Gastrocnemius medialis (tissue), 4 donors: ENCODE measurements around the gene MAP3K10. TPM values are rescaled to one million over a fixed set of nuclear protein-coding genes. Genes with fewer than 3 reads are reported as not detected.

Experiments
- ATAC-seq, 2 donors: fragments of 150-250 bp; one replicate each; pipeline ENCODE4 v1.9.1; 2016
- DNase-seq, 2 donors: peaks; one replicate each; pipeline ENCODE4 v3.0.0-alpha.2; 2019
- H3K27ac ChIP-seq, 4 donors: fragments of 200-600 bp; sonication (generic); 1 replicate in 1 of 4; 2 replicates in 3 of 4; pipeline ENCODE4 v1.5.1; 2016 to 2018; ENCODE audit warnings: mild to moderate bottlenecking in 2 of 4, moderate library complexity in 1 of 4
- H3K27me3 ChIP-seq, 3 donors: fragments of 200-600 bp; sonication (generic) in 2 of 3; 1 replicate in 1 of 3; 2 replicates in 2 of 3; pipeline versions ENCODE4 v1.5.1 to v1.6.0; 2016 to 2019; ENCODE audit warnings: mild to moderate bottlenecking in 1 of 3, moderate library complexity in 1 of 3
- H3K36me3 ChIP-seq, 2 donors: fragments of 200-600 bp; sonication (generic) in 1 of 2; one replicate each; pipeline ENCODE4 v1.5.1; 2017 to 2018
- H3K4me1 ChIP-seq, 2 donors: fragments of 200-600 bp; sonication (generic) in 1 of 2; one replicate each; pipeline ENCODE4 v1.5.1; 2016 to 2017; ENCODE audit warnings: mild to moderate bottlenecking in 2 of 2
- H3K4me3 ChIP-seq, 4 donors: fragments of 200-600 bp; sonication (generic) in 3 of 4; 1 replicate in 1 of 4; 2 replicates in 3 of 4; pipeline ENCODE4 v1.5.1; 2016 to 2019; ENCODE audit warnings: mild to moderate bottlenecking in 2 of 4
- H3K9me3 ChIP-seq, 3 donors: fragments of 200-600 bp; sonication (generic) in 2 of 3; 1 replicate in 1 of 3; 2 replicates in 2 of 3; pipeline ENCODE4 v1.5.1; 2016 to 2019
- POLR2A ChIP-seq, 2 donors: fragments of 450-650 bp; IDR thresholded peaks; one replicate each; pipeline ENCODE4 v1.6.1; 2017; ENCODE audit warnings: antibody characterized with exemption in 2 of 2, mild to moderate bottlenecking in 2 of 2, moderate library complexity in 2 of 2
- in situ Hi-C, 4 donors: fragments of 200-750 bp; cut with MboI; loops; one replicate each; pipeline versions ENCODE4 v1.15.0 to v1.8.0; 2017; ENCODE audit warnings: low sequenced_read_pairs in 4 of 4
- intact Hi-C: fragments of 100-400 bp; cut with DNase I; formaldehyde crosslinking; loops from one replicate; pipeline ENCODE4 v1.15.1; 2023; ENCODE audit warnings: low total_unique reads
- total RNA-seq, 4 donors: library from RNA; depleted of rRNA; stranded (reverse); fragments of >200 nt; gene quantifications; one replicate each; pipeline versions ENCODE4 v1.1.0 to v1.2.3, GENCODE V29; 2016
- TF ChIP-seq, protein P1 (sequence below), 5 experiments: fragments of 450-650 bp in 3 of 5; fragments of 200-600 bp in 2 of 5; sonication (generic) in 2 of 5; IDR thresholded peaks in 4 of 5; conservative IDR thresholded peaks in 1 of 5; 1 replicate in 4 of 5; 2 replicates in 1 of 5; pipeline ENCODE4 v1.5.1; 2016 to 2019; ENCODE audit warnings: antibody characterized with exemption in 5 of 5, mild to moderate bottlenecking in 3 of 5, moderate library complexity in 3 of 5

Gene MAP3K10
- total RNA-seq, 4 donors from 2014 or later: 16.4 to 25.8 (median 21.6) TPM

DNA sequence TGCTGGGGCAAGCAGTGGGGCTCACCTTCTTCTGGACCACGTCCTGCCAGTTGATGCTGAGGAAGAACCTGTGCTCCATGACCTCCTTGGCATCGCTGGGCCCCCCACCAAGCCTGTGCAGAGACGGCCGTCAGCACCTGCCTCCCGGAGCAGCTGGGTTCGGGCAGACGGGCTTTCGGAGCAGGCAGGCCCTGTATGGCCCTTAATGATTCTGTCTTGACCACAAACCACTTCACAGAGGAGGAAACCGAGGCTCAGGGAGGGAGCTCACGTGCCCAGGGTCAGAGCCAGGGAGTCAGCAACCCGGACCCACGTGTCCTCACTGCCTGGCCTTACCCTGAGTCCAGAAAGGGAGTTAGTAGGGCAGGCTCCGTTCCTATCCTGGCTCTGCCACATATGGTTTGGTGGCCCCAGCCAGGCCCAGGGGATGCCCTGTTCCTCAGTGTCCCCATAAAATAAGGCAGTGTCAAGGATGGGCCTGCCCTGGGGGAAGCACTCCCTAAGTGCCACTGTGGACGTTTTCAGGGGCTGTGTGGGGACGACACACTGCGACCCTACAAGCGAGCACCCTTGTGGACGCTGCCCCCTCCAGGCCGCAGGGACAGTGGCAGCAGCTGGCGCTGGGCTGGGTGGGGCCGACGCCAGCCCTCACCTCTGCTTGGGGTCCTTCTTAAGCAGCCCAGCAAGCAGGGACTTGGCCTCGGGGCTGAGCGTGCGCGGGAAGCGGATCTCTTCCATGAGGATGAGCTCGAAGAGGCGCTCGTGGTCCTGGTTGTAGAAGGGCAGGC lies 44.2 kb downstream of the MAP3K10 start:
- in situ Hi-C loops: no loop called here
- ATAC-seq (no peak), DNase-seq (no peak)
- TF ChIP-seq POLR2A (IDR thresholded peaks at IDR 0.05): no peak
- TF ChIP-seq, protein P1, sequence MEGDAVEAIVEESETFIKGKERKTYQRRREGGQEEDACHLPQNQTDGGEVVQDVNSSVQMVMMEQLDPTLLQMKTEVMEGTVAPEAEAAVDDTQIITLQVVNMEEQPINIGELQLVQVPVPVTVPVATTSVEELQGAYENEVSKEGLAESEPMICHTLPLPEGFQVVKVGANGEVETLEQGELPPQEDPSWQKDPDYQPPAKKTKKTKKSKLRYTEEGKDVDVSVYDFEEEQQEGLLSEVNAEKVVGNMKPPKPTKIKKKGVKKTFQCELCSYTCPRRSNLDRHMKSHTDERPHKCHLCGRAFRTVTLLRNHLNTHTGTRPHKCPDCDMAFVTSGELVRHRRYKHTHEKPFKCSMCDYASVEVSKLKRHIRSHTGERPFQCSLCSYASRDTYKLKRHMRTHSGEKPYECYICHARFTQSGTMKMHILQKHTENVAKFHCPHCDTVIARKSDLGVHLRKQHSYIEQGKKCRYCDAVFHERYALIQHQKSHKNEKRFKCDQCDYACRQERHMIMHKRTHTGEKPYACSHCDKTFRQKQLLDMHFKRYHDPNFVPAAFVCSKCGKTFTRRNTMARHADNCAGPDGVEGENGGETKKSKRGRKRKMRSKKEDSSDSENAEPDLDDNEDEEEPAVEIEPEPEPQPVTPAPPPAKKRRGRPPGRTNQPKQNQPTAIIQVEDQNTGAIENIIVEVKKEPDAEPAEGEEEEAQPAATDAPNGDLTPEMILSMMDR (IDR thresholded peaks at IDR 0.05 in 4 of 5, conservative IDR thresholded peaks at IDR 0.05 in 1 of 5): no peak
- Histone ChIP-seq H3K27me3 (no peaks in the 10 kb centered on the region), H3K27ac (no peak overlapping the region), H3K4me1 (peaks cover 4 to 14% of the 10 kb centered on the region in 2 donors), H3K9me3 (no peaks in the 10 kb centered on the region), H3K4me3 (no peak overlapping the region), H3K36me3 (peaks cover 3 to 76% of the 10 kb centered on the region in 2 donors)
- intact Hi-C loops: no loop called here

DNA sequence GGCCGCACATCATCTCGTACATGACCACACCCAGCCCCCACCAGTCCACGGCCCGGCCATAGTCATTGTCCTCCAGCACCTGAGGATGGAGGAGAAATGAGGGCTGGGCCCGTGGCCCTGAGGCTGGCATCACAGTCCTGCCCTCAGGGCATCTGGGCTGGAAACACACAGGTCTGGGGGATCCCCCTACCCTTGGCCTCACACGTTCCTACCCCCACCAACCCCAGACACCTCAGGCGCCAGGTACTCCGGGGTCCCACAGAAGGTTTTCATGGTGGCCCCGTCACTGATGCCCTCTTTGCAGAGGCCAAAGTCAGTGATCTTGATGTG lies 44.8 kb downstream of the MAP3K10 start:
- Histone ChIP-seq H3K27me3 (no peaks in the 10 kb centered on the region), H3K4me3 (no peak overlapping the region), H3K9me3 (no peaks in the 10 kb centered on the region), H3K27ac (no peak overlapping the region), H3K4me1 (peaks cover 0 to 10% of the 10 kb centered on the region in 2 donors), H3K36me3 (peaks cover 3 to 79% of the 10 kb centered on the region in 2 donors)
- in situ Hi-C loops: no loop called here
- DNase-seq: no peak
- ATAC-seq: no peak
- intact Hi-C loops: no loop called here
- no peak for TF ChIP-seq POLR2A (IDR thresholded peaks at IDR 0.05)

DNA sequence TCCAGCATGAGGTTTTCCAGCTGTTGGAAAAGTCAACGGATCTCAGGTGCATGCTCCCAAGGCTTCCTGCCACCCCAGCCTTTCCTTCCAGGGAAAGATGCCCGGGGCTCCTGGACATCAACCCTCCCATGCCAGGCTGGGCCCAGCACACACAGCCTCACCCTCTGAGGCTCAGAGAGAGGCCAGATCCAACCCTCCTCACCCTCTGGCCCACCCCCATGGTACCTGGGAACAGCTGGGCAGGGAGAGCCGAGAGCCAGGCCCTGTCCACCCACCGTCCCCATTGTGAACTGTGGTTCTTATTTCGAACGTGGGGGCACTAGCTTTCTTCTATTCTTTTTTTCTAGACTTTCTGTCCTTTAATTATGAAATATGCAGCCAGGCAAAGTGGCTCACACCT lies 45.1 kb downstream of the MAP3K10 start:
- intact Hi-C loops (no loop called here), in situ Hi-C loops (no loop called here)
- peaks cover 3 to 82% of the 10 kb centered on the region in 2 donors for H3K36me3 ChIP-seq
- H3K27ac ChIP-seq: no peak overlapping the region
- DNase-seq (no peak), ATAC-seq (no peak)
- H3K4me3 ChIP-seq: no peak overlapping the region
- TF ChIP-seq, protein P1 (IDR thresholded peaks at IDR 0.05 in 4 of 5, conservative IDR thresholded peaks at IDR 0.05 in 1 of 5): no peak
- no peak for TF ChIP-seq POLR2A (IDR thresholded peaks at IDR 0.05)
- H3K9me3 ChIP-seq: no peaks in the 10 kb centered on the region
- peaks cover 0 to 9% of the 10 kb centered on the region in 2 donors for H3K4me1 ChIP-seq
- no peaks in the 10 kb centered on the region for H3K27me3 ChIP-seq

DNA sequence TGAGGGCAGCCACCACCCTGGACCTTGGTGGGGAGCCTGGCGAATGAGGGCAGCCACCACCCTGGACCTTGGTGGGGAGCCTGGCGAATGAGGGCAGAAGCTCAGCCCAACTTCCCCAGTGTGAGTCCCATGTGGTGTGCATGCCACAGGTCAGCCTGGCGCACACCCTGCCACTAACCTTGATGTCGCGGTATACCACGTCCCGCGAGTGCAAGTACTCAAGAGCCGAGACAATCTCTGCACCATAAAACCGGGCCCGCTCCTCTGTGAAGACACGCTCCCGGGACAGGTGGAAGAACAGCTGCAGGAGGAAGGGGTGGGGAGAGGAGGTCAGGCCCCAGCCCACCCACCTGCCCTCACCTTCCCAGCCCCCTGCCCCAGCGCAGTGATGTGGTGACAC lies 46.6 kb downstream of the MAP3K10 start:
- H3K4me1 ChIP-seq: peaks cover 11 to 13% of the 10 kb centered on the region in 2 donors
- ATAC-seq: no peak
- in situ Hi-C loops: no loop called here
- H3K9me3 ChIP-seq: no peaks in the 10 kb centered on the region
- H3K27me3 ChIP-seq: no peaks in the 10 kb centered on the region
- no peak for DNase-seq
- TF ChIP-seq, protein P1 (IDR thresholded peaks at IDR 0.05 in 4 of 5, conservative IDR thresholded peaks at IDR 0.05 in 1 of 5): no peak
- TF ChIP-seq POLR2A (IDR thresholded peaks at IDR 0.05): no peak
- no peak overlapping the region for H3K27ac ChIP-seq
- no peak overlapping the region for H3K4me3 ChIP-seq
- peaks cover 3 to 81% of the 10 kb centered on the region in 2 donors for H3K36me3 ChIP-seq
- intact Hi-C loops: no loop called here

DNA sequence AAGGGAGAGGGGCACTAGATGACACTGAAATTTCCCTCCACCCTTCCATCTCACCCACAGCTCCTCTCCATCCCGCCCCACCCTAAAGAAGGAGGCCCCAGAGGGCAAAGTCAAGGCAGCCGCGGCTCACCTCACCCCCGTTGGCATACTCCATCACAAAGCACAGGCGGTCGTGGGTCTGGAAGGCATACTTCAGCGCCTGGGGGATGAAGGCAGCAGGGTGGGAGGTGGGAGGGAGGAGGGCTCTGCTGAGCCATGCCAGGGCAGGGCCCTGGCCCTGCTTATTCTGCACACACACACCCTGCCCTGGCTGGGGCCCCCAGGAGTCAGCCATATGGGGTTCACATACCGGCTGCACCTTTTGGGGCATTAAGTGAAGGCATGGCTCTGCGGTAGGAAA lies 47.5 kb downstream of the MAP3K10 start:
- in situ Hi-C loops: no loop called here

More for the DNA sequence above, 47.5 kb downstream of the MAP3K10 start:
- Histone ChIP-seq H3K36me3 (peaks cover 3 to 73% of the 10 kb centered on the region in 2 donors), H3K4me1 (peaks cover 17 to 22% of the 10 kb centered on the region in 2 donors), H3K27me3 (no peaks in the 10 kb centered on the region), H3K27ac (no peak overlapping the region), H3K4me3 (no peak overlapping the region), H3K9me3 (no peaks in the 10 kb centered on the region)
- intact Hi-C loops: no loop called here
- TF ChIP-seq, protein P1 (IDR thresholded peaks at IDR 0.05 in 4 of 5, conservative IDR thresholded peaks at IDR 0.05 in 1 of 5): no peak
- TF ChIP-seq POLR2A (IDR thresholded peaks at IDR 0.05): no peak
- DNase-seq (no peak), ATAC-seq (no peak)
